Stimulated activated naive CD8-positive, alpha-beta T cell treated with anti-CD3 and anti-CD28 coated beads, Interleukin-15, Interleukin-2, amounts not matched to agents 100 U/mL and 50 U/mL, for 24 hours (primary cell): ENCODE measurements around the gene PKD1L1.
A peak's percentile ranks its signal among the peaks of the same experiment; 100 is the strongest.
"Not testable (repeated sequence)": the region's sequence is repeated elsewhere in the genome, so short reads cannot be mapped to it uniquely, and the experiment has no call there.

Experiments used
- ATAC-seq: fragments of 150-1000 bp; cut with Tn5 transposase; one replicate; pipeline ENCODE4 v1.10.0; 2021
- DNase-seq: peaks from one replicate; pipeline ENCODE4 v3.0.0; 2021

The PKD1L1 gene, protein sequence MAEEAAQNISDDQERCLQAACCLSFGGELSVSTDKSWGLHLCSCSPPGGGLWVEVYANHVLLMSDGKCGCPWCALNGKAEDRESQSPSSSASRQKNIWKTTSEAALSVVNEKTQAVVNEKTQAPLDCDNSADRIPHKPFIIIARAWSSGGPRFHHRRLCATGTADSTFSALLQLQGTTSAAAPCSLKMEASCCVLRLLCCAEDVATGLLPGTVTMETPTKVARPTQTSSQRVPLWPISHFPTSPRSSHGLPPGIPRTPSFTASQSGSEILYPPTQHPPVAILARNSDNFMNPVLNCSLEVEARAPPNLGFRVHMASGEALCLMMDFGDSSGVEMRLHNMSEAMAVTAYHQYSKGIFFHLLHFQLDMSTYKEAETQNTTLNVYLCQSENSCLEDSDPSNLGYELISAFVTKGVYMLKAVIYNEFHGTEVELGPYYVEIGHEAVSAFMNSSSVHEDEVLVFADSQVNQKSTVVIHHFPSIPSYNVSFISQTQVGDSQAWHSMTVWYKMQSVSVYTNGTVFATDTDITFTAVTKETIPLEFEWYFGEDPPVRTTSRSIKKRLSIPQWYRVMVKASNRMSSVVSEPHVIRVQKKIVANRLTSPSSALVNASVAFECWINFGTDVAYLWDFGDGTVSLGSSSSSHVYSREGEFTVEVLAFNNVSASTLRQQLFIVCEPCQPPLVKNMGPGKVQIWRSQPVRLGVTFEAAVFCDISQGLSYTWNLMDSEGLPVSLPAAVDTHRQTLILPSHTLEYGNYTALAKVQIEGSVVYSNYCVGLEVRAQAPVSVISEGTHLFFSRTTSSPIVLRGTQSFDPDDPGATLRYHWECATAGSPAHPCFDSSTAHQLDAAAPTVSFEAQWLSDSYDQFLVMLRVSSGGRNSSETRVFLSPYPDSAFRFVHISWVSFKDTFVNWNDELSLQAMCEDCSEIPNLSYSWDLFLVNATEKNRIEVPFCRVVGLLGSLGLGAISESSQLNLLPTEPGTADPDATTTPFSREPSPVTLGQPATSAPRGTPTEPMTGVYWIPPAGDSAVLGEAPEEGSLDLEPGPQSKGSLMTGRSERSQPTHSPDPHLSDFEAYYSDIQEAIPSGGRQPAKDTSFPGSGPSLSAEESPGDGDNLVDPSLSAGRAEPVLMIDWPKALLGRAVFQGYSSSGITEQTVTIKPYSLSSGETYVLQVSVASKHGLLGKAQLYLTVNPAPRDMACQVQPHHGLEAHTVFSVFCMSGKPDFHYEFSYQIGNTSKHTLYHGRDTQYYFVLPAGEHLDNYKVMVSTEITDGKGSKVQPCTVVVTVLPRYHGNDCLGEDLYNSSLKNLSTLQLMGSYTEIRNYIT (N-terminal part only)

DNA sequence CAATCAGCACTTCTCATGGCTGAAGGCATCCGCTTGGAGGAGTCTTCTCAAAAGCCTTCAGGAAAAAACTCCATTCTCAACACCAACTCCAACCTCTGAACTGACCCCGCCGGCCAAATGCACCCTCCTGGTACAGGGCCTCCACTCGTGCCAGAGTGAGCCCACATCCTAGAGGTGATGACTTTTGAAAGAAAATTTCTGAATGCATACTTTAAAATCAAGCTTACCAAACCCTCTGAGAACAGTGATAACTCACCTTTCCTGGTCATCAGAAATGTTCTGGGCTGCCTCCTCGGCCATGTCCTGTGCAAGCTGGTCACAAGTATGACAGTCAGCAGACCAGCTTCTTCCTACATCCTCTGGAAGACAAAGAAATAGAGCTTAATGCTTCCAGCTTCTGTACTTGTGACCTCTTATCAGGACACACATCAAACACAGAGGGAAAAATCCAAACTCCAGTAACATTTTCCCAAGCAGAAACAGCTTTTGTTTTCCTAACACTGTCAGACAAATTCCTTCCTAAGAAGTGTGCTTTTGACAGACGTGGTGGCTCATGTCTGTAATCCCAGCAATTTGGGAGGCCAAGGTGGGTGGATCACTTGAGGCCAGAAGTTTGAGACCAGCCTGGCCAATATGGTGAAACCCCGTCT is at the start of gene PKD1L1:
Gene PKD1L1, minus strand, starts transcription at position 326 of the 650 bp plus-strand sequence. Its CDS starts 26 bp downstream, at position 300.
- ATAC-seq (no peak), DNase-seq (no peak)

DNA sequence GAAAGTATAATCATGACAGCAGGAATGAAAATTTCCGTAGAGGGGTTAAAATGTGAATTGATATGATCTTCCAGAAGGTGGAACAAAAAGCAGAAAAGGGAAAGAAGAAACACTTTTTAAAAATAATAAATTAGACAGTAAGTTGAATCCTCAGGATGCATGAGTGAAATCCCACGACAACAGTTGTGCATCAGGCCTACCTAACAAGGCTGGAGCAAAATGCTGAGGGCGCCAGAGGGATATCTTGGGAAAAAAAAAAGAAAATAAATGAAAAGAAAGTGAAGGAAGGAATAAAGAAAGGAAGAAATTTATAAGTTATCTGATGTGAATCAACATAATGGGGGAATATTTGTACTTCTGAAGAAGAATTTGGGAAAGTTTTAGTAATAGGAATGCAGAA is 44.2 kb upstream of the PKD1L1 start:
- DNase-seq (no peak), ATAC-seq (no peak)

DNA sequence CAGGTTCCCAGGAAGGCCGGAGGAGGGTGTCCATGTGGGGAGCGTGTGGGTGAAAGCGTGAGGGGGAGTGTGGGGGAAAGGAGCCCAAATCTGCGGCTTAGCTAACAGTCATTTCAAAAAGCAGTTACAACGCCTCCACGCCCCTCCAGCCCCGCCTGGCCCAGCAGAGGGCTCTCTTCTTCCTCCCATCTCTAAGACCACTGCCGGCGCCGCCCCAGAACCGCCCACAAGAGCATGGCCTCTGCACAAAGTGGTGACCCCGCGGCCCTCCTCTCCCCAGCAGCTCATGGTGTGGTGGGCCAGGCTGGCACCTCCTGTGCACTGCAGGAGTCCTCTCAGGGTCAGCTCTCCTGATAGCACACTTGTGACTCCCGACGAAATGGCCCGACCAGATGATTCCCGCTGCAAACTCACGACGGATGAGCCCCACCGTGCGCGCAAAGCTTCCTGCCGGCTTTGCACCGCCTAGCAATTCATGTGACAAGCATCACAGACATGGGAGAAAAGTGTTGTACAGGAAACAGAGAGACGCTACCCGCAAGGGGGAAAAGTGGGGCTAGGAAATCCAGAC is 43.6 kb upstream of the PKD1L1 start:
- DNase-seq (peak; percentile 88), ATAC-seq (peak; percentile 98)

DNA sequence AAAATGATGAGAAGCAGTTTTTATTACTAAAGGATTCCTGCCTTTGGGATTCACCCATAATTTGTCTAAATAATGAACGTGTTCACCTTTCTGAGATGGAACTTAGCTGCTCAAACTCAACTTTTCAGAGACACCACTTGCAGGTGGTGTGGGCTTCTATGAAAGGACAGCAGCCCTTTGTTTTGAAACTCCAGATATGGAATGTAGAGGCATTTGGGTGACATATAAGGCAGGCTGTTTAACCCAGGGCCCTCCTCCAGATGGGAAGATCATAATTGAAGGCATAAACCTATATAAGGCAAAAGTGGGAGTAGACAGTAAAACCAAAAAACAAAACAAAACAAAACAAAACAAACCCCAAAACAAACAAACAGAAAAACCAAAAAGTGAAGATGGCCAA is 43.0 kb upstream of the PKD1L1 start:
- no peak for ATAC-seq

DNA sequence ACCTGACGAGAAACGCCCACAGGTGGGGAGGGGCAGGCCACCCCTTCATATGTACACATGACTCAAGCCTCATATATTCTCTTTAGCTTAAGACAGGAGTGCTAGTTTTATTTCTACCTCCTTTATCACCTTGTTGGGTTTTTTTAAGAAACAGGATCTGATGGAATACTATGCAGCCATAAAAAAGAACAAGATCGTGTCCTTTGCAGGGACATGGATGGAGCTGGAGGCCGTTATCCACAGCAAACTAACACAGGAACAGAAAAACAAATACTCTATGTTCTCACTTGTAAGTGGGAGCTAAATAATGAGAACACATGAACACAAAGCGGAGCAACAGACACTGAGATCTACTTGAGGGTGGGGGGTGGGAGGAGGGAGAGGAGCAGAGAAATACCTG is 42.3 kb upstream of the PKD1L1 start:
- DNase-seq, result no peak
- no peak for ATAC-seq

More for the DNA sequence above, 43.0 kb upstream of the PKD1L1 start:
- no peak for DNase-seq

DNA sequence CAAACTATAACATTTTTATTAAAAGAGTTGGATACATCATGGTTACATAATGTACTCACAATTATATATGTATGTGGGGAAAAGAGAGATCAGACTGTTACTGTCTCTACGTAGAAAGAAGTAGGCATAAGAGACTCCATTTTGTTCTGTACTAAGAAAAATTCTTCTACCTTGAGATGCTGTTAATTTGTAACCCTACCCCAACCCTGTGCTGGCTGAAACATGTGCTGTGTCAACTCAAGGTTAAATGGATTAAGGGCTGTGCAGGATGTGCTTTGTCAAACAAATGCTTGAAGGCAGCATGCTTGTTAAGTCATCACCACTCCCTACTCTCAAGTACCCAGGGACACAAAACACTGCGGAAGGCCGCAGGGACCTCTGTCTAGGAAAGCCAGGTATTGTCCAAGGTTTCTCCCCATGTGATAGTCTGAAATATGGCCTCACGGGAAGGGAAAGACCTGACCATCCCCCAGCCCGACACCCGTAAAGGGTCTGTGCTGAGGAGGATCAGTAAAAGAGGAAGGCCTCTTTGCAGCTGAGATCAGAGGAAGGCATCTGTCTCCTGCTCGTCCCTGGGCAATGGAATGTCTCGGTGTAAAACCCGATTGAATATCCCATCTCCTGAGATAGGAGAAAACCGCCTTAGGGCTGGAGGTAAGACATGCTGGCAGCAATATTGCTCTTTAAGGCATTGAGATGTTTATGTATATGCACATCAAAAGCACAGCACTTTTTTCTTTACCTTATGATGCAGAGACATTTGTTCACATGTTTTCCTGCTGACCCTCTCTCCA is 41.5 kb upstream of the PKD1L1 start:
- DNase-seq, ATAC-seq: not testable (repeated sequence)

DNA sequence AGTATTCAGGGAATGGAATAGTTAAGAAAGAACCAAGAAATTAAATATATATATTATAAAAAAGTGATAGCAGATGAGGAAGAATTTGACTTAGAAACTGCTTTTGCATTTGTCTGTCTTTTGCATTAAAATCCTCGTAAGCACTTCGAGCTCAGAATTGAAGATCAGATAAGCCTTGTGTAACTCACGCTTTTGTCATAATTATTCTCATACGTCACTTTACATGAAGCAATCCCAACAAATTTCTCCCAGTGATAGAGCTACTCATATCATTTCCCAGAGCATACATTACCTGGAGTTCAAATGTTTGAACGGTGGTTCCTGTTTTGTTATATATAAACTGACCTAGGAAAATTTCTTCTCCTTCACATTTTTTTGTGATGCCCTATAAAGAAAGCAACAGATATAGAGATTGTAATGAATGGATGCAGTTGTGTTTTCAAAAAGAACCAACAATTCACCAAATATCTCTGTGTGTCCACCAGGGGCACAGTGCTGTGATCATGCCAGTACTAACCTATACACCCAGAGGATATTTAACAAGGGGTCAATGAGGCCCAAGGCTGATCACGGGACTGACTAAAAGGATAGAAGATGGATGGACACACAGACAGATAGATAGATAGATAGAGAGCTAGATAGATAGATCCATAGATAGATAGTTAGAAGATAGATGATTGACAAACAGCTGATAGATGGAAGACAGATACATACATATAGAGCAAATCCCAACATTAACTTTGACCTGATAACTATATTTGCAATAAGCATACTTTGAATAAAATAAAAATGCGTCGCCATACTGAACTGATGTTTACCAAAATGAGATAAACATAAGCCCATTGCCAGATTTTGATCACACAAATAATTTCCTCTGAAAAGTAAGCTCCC is 40.5 kb upstream of the PKD1L1 start:
- DNase-seq (no peak), ATAC-seq (no peak)

DNA sequence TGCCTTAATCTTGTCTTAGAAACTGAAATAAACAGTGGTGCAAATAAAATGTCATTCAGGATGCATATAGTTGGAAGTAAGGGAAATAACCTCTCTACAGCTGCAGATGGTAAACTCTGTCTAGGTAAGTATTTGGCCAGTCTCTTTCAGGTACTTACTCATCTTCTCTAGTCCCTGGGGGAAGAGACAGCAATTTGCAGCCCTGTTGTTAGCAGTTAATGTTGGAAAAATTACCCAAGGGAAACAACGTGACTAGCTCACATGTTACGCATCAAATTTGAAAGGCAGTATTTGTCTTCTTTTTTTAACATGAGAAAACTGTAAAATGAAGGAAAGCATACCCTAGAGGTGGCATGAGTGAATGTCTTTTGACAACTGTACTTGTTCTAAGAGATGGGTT is 34.3 kb upstream of the PKD1L1 start:
- DNase-seq, result no peak
- ATAC-seq, result no peak

DNA sequence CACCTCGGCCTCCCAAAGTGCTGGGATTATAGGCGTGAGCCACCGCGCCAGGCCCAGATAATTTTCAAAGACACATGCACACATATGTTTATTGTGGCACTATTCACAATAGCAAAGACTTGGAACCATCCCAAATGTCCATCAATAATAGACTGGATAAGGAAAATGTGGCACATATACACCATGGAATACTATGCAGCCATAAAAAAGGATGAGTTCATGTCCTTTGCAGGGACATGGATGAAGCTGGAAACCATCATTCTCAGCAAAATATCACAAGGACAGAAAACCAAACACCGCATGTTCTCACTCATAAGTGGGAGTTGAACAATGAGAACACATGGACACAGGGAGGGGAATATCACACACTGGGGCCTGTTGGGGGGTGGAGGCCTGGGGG is 32.4 kb upstream of the PKD1L1 start:
- not testable (repeated sequence) for DNase-seq

DNA sequence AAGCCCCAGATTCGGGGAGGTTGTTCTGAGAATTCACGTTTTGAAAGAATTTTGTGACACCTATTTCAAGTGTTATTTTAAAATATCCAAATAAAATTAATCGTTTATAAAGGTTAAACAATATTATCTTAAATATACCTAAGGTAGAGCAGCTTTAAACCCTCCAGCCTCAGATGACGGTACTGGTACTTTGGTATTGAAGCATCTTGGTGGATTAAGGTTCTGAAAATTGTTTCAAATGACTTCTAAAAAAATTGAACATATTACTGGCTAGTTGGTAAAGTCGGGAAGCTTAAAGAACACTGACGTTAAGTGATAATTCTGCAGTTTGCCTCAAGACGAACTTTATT is 31.5 kb upstream of the PKD1L1 start:
- ATAC-seq (no peak), DNase-seq (no peak)

More for the DNA sequence above, 32.4 kb upstream of the PKD1L1 start:
- ATAC-seq, result not testable (repeated sequence)

DNA sequence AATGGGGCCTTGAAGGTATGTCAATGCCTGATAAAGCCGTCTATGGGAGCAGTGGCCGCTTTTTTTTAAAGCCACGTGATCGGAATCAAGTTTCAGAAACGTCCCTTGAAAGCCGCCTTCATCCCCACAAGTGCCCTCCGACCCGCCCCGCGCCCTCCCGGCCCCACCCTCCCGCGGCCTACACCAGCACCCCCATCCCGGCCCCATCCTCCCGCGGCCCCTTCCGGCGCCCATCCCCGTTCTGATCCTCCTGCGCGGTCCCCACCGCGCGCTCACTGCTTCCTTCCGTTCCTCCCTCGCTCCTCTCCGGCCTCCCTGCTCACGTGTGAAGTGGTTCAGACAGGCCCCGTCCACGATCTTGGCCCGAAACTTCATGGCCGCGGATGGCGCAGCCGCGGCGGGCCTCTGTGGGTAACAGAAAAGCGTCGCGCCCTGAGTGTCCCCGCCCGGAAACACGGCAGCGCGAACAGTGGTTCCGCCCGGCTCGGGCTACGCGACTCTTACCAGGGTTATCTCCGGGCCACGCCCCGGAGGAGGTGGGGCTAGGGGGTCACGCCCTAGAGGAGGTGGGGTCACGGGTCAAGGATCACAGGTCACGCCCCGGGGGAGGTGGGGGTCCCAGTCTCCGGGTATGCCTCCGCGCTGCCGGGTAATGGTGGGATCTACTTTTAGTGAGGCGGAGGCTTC is 31.0 kb upstream of the PKD1L1 start, which contains the start of gene HUS1:
Gene HUS1, minus strand, starts transcription at position 471 of the 687 bp plus-strand sequence. Its CDS starts 96 bp downstream, at position 375.
- ATAC-seq, result peak; percentile 99
- DNase-seq, result peak; percentile 95

DNA sequence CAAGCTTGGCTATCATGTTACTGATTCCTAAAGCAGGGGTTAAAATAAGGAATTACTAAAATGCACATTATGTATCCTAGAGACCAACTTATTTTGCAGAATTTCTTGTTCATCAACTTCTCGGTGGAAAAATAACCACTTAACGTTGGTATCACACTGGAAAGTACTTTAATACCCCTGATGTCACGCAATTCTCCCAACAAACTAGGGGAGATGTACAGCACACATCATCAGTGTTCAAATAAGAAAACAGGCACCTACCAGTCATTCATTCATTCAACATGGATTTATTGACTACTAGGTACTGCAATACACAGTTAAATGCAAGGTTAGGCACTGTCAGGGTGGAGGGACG is 30.5 kb upstream of the PKD1L1 start:
- ATAC-seq, result no peak
- no peak for DNase-seq

DNA sequence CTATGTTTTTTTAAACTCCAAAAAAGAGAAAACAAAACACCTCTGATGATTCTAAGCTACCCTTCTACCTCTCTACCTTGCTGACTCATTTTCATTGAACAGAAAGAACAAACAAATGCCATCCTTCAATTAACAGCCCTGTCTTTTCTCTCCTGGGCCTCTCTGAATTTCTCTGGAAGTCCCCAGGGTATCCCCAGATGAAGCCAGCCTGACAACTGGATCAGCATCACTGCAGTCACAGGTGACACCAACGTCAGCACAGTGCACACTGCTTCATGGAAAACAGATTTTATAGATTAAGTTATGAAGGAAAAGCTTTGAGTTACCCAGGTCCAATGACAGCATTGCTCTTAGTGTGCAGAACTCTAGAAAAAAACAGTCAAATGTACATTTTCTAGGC is 25.5 kb upstream of the PKD1L1 start:
- DNase-seq (no peak), ATAC-seq (peak; percentile 56)

DNA sequence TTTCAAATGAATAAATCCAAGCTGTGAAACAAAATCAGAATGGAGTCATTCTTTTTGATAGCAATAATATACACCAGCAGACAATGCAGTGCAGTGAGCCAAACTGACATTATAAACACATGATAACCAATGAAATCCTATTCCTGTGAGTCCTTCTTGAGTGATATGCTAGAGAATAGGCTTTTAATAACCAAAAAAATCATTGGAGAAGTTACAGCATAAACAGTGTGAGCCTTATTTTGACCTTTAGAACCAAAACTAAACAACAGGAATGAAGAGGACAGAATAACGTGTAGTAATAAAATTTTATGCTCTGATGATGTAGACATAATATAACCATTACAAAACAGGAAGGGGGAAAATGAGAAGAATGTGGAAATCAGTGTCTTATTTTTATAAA is 22.5 kb upstream of the PKD1L1 start:
- no peak for DNase-seq
- ATAC-seq, result no peak

DNA sequence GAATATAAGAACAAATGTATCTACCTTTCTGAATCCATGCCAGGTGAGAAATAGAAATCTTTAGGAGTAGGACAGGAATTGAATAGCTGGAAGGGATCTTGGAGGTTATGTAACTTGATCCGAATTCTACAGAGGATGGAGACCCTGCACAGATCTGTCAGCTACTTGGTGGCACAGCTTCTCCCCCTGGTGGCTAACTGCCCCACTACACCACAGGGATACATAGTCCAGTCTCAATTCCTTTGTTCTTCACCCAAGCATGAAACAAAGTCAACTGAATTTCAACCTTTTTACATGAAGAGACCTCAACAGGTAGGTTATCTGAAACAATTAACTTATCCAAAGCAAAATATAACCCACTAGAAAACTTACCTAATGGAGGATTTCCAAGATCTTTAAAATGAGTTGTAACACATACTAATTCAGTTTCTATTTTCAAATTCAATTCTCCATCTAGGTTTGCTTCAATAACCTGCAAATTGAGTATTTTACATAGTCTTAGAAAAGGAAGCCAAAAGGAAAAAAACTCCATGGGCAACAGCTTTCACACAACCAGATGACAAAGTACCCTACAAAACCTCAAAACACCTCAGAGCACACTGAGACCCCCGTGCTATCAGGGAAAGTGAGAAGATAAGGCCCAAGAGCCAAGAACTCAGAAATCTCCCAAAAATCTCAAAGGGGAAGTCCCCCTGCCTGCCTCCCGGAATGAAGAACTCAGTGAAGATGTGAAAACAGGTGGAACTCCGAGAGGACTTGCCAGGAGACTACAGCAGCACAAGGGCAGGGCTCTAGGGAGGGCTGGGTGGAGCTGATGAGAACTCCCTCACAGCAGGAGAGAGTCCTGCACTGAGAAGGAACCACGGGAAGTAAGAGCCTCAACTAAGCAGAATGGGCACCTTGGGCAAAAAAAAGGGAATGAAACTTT is 20.8 kb upstream of the PKD1L1 start:
- peak; percentile 50 for ATAC-seq
- peak; percentile 69 for DNase-seq

DNA sequence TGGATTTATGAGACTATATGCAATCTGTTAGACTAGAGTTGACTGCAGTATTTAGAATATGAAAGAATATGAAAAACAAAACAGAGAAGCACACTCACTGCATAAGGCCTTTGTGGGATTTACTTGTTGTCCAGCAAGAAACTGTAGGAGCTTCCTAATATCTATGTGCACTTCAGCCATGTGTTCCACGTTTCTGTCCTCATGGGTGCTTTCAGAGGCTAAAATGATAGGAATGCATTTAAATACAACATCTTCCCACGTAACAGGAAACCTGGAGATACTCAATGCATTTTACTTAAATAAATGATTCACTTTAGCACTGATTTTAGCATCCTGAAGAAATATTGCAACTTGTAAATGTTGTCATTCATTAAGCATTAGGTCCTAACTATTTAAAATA is 19.4 kb upstream of the PKD1L1 start:
- no peak for DNase-seq
- ATAC-seq, result no peak

DNA sequence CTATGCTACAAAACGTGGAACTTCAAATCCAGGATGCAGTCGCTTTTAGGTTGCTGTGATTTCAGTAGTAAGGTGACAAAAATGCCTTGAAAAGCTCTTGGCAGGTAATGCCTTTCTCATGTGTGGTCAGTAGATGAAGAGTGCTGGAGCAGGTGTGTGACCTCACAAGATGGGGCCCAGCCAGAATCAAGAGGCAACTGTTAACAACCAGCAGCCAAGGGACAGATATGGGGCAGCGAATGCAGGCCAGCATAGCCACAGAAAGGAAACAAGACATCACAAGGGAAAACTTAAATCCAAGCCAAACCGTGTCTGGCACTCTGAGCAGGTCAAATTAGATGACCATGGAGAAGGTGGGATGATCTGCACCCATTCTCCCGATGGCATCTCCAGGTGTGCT is 18.9 kb upstream of the PKD1L1 start:
- ATAC-seq (no peak), DNase-seq (no peak)

DNA sequence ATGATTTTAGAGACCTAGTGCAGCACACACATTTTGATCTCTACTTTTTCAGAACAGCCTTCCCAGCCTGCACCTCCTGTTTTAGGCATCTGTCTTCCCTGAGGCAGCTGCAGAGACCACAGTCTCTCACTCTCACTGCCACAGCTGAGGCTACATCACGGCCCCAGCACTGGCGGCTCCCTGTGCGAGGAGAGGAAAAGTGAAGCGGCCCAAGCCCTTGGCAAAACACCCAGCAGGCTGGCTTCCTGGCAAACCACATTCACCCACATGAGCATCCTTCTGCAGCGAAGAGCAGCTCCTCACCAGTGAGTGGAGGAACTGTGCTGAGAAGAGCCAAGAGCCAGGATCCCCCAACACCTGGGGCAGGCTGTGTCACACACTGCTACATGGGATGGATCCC is 17.2 kb upstream of the PKD1L1 start:
- no peak for ATAC-seq
- no peak for DNase-seq
